Measurements from ENCODE around the gene ELOB. TPM values are rescaled to one million over a fixed set of nuclear protein-coding genes. Genes with fewer than 3 reads are reported as not detected.

Gene ELOB
- polyA plus RNA-seq, 1 of the 3 experiments (the other 2 are of a cell fraction): 329 TPM

DNA sequence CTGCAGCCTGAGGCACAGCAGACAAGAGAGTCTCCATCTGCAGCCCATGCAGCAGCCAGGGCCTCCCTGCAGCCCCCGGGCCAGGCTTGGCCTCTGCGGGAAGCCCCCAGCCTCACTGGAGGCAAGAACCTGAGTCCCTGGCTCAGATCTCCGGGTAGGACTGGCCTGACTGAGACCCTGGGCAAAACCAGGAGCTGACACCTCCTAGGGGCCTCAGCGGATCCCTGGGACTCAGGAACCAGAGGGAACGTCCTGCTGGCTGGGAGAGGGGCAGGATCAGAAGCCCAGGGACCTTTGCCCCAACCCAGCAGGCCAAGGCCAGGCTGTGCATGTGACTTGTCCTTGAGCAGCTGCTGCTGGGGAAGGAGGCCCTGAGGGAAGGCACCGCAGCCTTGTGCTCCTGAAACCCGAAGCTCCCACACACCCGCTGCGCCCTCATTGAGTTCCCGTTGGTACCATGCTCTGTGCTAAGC lies 38.3 kb upstream of the ELOB start (continued):
- TF ChIP-seq, protein P1, sequence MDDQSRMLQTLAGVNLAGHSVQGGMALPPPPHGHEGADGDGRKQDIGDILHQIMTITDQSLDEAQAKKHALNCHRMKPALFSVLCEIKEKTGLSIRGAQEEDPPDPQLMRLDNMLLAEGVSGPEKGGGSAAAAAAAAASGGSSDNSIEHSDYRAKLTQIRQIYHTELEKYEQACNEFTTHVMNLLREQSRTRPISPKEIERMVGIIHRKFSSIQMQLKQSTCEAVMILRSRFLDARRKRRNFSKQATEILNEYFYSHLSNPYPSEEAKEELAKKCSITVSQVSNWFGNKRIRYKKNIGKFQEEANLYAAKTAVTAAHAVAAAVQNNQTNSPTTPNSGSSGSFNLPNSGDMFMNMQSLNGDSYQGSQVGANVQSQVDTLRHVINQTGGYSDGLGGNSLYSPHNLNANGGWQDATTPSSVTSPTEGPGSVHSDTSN (IDR thresholded peaks at IDR 0.05): no peak
- TF ChIP-seq NRF1 (IDR thresholded peaks at IDR 0.05; ENCODE audit: low read depth, low read length): no peak

DNA sequence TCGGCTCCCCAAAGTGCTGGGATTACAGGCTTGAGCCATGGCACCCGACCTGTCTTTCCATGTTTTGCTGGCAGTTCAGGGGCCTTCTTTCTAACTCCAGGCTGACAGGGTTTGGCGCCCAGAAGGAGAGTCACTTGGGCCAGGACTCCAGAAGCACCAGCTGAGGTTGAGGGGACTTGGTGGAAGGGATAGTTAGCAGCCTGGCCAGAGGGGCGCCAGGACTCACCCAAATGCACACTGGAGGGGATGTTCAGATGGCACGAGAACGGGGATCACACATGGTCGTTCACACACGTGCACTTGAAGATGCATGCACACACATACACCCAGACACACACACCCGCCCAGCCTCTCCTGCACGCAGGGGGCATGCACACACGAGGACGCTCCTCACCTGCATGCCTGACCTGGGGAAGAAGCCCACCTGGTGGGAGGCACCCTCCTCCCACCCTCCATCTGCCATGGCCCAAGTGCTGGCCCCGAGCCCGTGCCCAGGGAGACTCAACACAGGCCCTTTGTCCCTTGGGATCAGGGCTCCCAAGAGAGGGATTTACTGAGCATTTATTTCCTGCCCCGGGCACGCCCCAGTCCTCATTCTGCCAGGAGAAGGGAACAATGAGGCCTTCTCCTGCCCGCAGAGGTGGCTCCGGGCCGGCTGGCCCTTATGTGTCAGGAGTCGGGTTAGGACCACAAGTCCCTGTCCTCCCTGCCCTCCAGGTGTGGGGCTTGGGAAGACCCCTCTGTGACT lies 37.6 kb upstream of the ELOB start:
- Histone ChIP-seq H3K79me2 (ENCODE audit: insufficient read depth) (no peaks in the 10 kb centered on the region), H3F3A (replicated peaks; ENCODE audit: insufficient read depth) (no peaks in the 10 kb centered on the region), H3K9me2 (no peaks in the 10 kb centered on the region), H3K4me1 (ENCODE audit: control insufficient read depth in 1 of 2, insufficient read depth in 2 of 2, low read depth in 1 of 2, low read length in 1 of 2) (peaks cover 0 to 3% of the 10 kb centered on the region in 2 experiments; a peak in 1 of 4 replicates), H3K4me3 (ENCODE audit: low read depth in 2 of 2, low read length in 1 of 2) (no peak overlapping the region), H4K20me1 (ENCODE audit: insufficient read depth) (no peaks in the 10 kb centered on the region), H3K4me2 (no peak overlapping the region), H2AFZ (ENCODE audit: low read depth) (no peak overlapping the region), H3K36me3 (replicated peaks in 1 of 2; ENCODE audit: control insufficient read depth in 1 of 2, insufficient read depth in 2 of 2, low read length in 1 of 2) (no peaks in the 10 kb centered on the region), H3K27me3 (ENCODE audit: insufficient read depth) (no peaks in the 10 kb centered on the region; the same call in 1 of the 2 replicates), H3K27ac (ENCODE audit: low read depth in 2 of 2, low read length in 1 of 2) (no peak overlapping the region), H3K9ac (no peak overlapping the region), H3K9me3 (no peaks in the 10 kb centered on the region)
- TF ChIP-seq RCOR1 (IDR thresholded peaks at IDR 0.05; ENCODE audit: low read length) (no peak), EZH2phosphoT487 (IDR thresholded peaks at IDR 0.05; ENCODE audit: borderline replicate concordance, low read depth) (no peak), FOSL2 (IDR thresholded peaks at IDR 0.05; ENCODE audit: borderline replicate concordance, low read depth) (no peak), SIN3A (IDR thresholded peaks at IDR 0.05; ENCODE audit: borderline replicate concordance, low read depth, low read length) (no peak)
- TF ChIP-seq, protein P2, sequence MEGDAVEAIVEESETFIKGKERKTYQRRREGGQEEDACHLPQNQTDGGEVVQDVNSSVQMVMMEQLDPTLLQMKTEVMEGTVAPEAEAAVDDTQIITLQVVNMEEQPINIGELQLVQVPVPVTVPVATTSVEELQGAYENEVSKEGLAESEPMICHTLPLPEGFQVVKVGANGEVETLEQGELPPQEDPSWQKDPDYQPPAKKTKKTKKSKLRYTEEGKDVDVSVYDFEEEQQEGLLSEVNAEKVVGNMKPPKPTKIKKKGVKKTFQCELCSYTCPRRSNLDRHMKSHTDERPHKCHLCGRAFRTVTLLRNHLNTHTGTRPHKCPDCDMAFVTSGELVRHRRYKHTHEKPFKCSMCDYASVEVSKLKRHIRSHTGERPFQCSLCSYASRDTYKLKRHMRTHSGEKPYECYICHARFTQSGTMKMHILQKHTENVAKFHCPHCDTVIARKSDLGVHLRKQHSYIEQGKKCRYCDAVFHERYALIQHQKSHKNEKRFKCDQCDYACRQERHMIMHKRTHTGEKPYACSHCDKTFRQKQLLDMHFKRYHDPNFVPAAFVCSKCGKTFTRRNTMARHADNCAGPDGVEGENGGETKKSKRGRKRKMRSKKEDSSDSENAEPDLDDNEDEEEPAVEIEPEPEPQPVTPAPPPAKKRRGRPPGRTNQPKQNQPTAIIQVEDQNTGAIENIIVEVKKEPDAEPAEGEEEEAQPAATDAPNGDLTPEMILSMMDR (IDR thresholded peaks at IDR 0.05): no peak
- TF ChIP-seq, protein P3, sequence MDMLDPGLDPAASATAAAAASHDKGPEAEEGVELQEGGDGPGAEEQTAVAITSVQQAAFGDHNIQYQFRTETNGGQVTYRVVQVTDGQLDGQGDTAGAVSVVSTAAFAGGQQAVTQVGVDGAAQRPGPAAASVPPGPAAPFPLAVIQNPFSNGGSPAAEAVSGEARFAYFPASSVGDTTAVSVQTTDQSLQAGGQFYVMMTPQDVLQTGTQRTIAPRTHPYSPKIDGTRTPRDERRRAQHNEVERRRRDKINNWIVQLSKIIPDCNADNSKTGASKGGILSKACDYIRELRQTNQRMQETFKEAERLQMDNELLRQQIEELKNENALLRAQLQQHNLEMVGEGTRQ (IDR thresholded peaks at IDR 0.05; ENCODE audit: borderline replicate concordance, low read depth, low read length): no peak
- POLR2A ChIA-PET: no interaction called here
- DNase-seq: no peak
- 42% methylated on average over 7 of the region's 20 CpGs for WGBS (ENCODE audit: low lambda C conversion rate)
- CTCF ChIA-PET: interaction anchor here (0.6 to 1.2 kb wide), 3 partner anchors 9 to 26 kb away, joined by 3 to 5 read pairs (median 4); no protein-coding TSS in a partner anchor

DNA sequence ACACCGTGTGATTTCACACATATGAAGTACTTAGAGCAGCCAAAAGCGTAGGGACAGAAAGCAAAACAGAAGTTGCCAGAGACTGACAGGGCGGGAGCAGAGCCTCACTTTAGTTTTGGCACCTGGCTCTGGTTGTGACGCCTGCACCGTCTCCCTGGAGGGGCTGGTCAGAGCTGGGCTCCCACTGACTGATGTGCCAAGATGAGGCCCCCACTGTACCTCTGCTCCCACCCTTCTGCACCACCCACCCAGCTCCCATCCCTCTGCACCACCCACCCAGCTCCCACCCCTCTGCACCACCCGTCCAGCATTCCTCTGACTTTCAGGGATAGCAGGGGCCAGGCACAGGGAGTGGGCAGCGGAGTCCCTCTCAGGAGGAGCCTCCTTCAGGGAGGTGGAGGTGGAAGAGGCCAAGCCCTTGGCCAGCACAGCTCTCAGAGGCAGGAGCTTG lies 36.7 kb upstream of the ELOB start:
- Histone ChIP-seq H3K9ac (no peak overlapping the region), H3K36me3 (replicated peaks in 1 of 2; ENCODE audit: control insufficient read depth in 1 of 2, insufficient read depth in 2 of 2, low read length in 1 of 2) (no peaks in the 10 kb centered on the region), H4K20me1 (ENCODE audit: insufficient read depth) (no peaks in the 10 kb centered on the region), H3K4me3 (ENCODE audit: low read depth in 2 of 2, low read length in 1 of 2) (no peak overlapping the region), H3K4me1 (ENCODE audit: control insufficient read depth in 1 of 2, insufficient read depth in 2 of 2, low read depth in 1 of 2, low read length in 1 of 2) (peaks cover 0 to 3% of the 10 kb centered on the region in 2 experiments; a peak in 1 of 4 replicates), H3K79me2 (ENCODE audit: insufficient read depth) (no peaks in the 10 kb centered on the region), H3K4me2 (no peak overlapping the region), H3K9me2 (no peaks in the 10 kb centered on the region), H3F3A (replicated peaks; ENCODE audit: insufficient read depth) (no peaks in the 10 kb centered on the region), H3K27ac (ENCODE audit: low read depth in 2 of 2, low read length in 1 of 2) (no peak overlapping the region), H3K9me3 (no peaks in the 10 kb centered on the region), H2AFZ (ENCODE audit: low read depth) (no peak overlapping the region), H3K27me3 (ENCODE audit: insufficient read depth) (no peaks in the 10 kb centered on the region; the same call in 1 of the 2 replicates)
- ChIA-PET CTCF (interaction anchor here (0.9 kb wide), 1 partner anchor 9 kb away, joined by 5 read pairs; no protein-coding TSS in a partner anchor), POLR2A (no interaction called here)
- 69% methylated on average over 7 of the region's 7 CpGs for WGBS (ENCODE audit: low lambda C conversion rate)
- DNase-seq: no peak
- no peak for TF ChIP-seq YY1 (IDR thresholded peaks at IDR 0.05; ENCODE audit: low read depth)
- TF ChIP-seq POLR2AphosphoS5 (IDR thresholded peaks at IDR 0.05; ENCODE audit: low read depth, low read length): no peak
- TF ChIP-seq EP300 (IDR thresholded peaks at IDR 0.05; ENCODE audit: borderline replicate concordance in 1 of 2, low read depth in 1 of 2, low read length in 1 of 2): no peak
- no peak for TF ChIP-seq GABPA (IDR thresholded peaks at IDR 0.05; ENCODE audit: low read depth)
- TF ChIP-seq, protein P2 (IDR thresholded peaks at IDR 0.05): no peak
- no peak for TF ChIP-seq TAF1 (IDR thresholded peaks at IDR 0.05; ENCODE audit: borderline replicate concordance, low read depth, low read length)
- no peak for TF ChIP-seq SIN3A (IDR thresholded peaks at IDR 0.05; ENCODE audit: borderline replicate concordance, low read depth, low read length)
- TF ChIP-seq, protein P4, sequence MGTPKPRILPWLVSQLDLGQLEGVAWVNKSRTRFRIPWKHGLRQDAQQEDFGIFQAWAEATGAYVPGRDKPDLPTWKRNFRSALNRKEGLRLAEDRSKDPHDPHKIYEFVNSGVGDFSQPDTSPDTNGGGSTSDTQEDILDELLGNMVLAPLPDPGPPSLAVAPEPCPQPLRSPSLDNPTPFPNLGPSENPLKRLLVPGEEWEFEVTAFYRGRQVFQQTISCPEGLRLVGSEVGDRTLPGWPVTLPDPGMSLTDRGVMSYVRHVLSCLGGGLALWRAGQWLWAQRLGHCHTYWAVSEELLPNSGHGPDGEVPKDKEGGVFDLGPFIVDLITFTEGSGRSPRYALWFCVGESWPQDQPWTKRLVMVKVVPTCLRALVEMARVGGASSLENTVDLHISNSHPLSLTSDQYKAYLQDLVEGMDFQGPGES (IDR thresholded peaks at IDR 0.05; ENCODE audit: low read depth, low read length): no peak
- no peak for TF ChIP-seq SMC3 (IDR thresholded peaks at IDR 0.05; ENCODE audit: low read depth, low read length)

Data from SK-N-SH (cell line).